HL-60 (cell line): ENCODE measurements around the gene NPHP4.

ENCODE experiments used
- GABPA ChIP-seq: IDR thresholded peaks from 2 replicates; pipeline ENCODE4 v1.6.1; 2012; ENCODE audit warnings: low read depth
- POLR2AphosphoS5 ChIP-seq: IDR thresholded peaks from 2 replicates; pipeline ENCODE4 v1.6.1; 2012; ENCODE audit warnings: low read depth
- SPI1 ChIP-seq: IDR thresholded peaks from 2 replicates; pipeline ENCODE4 v1.6.1; 2012; ENCODE audit warnings: low read depth, mild to moderate bottlenecking, borderline replicate concordance
- TF ChIP-seq, protein P1 (sequence below): IDR thresholded peaks from one replicate; pipeline ENCODE4 v1.5.1; 2011; ENCODE audit warnings: low read length, control low read depth, inconsistent platforms; ENCODE audit not compliant: insufficient read depth
- TF ChIP-seq, protein P2 (sequence below): IDR thresholded peaks from 2 replicates; pipeline ENCODE4 v1.6.1; 2012; ENCODE audit warnings: low read depth; ENCODE audit not compliant: insufficient replicate concordance

- TF ChIP-seq, protein P1, sequence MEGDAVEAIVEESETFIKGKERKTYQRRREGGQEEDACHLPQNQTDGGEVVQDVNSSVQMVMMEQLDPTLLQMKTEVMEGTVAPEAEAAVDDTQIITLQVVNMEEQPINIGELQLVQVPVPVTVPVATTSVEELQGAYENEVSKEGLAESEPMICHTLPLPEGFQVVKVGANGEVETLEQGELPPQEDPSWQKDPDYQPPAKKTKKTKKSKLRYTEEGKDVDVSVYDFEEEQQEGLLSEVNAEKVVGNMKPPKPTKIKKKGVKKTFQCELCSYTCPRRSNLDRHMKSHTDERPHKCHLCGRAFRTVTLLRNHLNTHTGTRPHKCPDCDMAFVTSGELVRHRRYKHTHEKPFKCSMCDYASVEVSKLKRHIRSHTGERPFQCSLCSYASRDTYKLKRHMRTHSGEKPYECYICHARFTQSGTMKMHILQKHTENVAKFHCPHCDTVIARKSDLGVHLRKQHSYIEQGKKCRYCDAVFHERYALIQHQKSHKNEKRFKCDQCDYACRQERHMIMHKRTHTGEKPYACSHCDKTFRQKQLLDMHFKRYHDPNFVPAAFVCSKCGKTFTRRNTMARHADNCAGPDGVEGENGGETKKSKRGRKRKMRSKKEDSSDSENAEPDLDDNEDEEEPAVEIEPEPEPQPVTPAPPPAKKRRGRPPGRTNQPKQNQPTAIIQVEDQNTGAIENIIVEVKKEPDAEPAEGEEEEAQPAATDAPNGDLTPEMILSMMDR: no peak
- TF ChIP-seq, protein P2, sequence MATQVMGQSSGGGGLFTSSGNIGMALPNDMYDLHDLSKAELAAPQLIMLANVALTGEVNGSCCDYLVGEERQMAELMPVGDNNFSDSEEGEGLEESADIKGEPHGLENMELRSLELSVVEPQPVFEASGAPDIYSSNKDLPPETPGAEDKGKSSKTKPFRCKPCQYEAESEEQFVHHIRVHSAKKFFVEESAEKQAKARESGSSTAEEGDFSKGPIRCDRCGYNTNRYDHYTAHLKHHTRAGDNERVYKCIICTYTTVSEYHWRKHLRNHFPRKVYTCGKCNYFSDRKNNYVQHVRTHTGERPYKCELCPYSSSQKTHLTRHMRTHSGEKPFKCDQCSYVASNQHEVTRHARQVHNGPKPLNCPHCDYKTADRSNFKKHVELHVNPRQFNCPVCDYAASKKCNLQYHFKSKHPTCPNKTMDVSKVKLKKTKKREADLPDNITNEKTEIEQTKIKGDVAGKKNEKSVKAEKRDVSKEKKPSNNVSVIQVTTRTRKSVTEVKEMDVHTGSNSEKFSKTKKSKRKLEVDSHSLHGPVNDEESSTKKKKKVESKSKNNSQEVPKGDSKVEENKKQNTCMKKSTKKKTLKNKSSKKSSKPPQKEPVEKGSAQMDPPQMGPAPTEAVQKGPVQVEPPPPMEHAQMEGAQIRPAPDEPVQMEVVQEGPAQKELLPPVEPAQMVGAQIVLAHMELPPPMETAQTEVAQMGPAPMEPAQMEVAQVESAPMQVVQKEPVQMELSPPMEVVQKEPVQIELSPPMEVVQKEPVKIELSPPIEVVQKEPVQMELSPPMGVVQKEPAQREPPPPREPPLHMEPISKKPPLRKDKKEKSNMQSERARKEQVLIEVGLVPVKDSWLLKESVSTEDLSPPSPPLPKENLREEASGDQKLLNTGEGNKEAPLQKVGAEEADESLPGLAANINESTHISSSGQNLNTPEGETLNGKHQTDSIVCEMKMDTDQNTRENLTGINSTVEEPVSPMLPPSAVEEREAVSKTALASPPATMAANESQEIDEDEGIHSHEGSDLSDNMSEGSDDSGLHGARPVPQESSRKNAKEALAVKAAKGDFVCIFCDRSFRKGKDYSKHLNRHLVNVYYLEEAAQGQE: no peak
- TF ChIP-seq POLR2AphosphoS5 (no peak), GABPA (no peak), SPI1 (no peak)
Observed at GRCh38 chr1:5865774-5866173, 126.5 kb downstream of the NPHP4 start.
